ENCODE measurements around the gene ATP9A.

The ATP9A gene

GRCh38 chr20:51720854-51721253, 47.3 kb downstream of the ATP9A start:
- no peak for DNase-seq (ENCODE audit: low spot score)
- TF ChIP-seq CTCF (IDR thresholded peaks at IDR 0.05), result no peak
- no peak overlapping the region for H3K4me3 ChIP-seq
- no peak overlapping the region for H3K27ac ChIP-seq

DNA sequence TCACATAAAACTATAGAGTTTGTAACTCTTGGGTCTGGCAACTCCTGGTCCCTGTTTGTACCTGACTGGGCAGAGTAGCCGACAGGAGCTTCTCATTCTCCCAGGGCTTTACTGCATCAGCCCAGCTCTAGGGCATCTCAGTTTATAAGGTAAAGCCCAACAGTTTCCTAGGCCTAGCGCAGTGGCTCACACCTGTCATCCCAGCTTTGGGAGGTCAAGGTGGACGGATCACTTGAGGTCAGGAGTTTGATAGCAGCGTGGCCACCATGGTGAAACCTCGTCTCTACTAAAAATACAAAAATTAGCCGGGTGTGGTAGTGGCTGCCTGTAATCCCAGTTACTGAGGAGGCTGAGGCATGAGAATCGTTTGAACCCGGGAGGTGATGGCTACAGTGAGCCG, 47.8 kb downstream of the ATP9A start:
- no peak for TF ChIP-seq CTCF (IDR thresholded peaks at IDR 0.05)
- DNase-seq (ENCODE audit: low spot score), result no peak
- H3K27ac ChIP-seq, result no peak overlapping the region
- no peak overlapping the region for H3K4me3 ChIP-seq

GRCh38 chr20:51715856-51716185, 52.4 kb downstream of the ATP9A start:
- Histone ChIP-seq H3K27ac (no peak overlapping the region), H3K4me3 (no peak overlapping the region)
- DNase-seq (ENCODE audit: low spot score), result no peak
- no peak for TF ChIP-seq CTCF (IDR thresholded peaks at IDR 0.05)

DNA sequence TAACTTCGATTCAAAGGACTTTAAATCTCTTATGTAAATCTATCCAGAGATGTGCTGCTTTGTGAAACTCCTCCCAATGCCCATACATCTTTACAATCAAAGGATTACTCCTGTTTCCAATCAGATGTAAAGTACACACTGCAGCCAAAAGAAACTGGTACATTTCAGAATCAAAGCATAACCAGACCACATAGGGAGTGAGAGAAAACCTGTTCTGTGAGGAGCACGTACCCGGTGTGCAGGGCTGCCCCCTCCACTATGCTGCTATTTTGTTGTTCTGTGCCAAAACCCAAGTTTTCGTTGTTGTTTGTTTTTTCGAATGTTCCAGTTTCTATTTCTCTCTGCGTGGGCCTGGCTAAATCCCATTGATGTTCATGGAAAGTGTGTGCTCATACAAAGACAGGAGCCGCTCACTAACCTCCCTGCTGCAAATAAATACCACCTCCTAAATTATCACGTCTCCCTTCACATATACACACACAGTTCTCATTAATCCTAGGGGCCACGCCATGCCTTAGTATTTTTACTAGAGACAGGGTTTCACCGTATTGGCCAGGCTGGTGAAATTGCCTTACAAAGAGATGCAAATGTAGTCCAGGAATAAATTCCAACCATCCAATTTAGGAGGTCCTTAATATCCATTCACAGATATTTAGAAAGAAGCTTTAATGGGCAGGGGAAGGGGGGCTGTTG, 52.9 kb downstream of the ATP9A start:
- DNase-seq (ENCODE audit: low spot score), result no peak
- Histone ChIP-seq H3K27ac (no peak overlapping the region), H3K4me3 (no peak overlapping the region)
- no peak for TF ChIP-seq CTCF (IDR thresholded peaks at IDR 0.05)

DNA sequence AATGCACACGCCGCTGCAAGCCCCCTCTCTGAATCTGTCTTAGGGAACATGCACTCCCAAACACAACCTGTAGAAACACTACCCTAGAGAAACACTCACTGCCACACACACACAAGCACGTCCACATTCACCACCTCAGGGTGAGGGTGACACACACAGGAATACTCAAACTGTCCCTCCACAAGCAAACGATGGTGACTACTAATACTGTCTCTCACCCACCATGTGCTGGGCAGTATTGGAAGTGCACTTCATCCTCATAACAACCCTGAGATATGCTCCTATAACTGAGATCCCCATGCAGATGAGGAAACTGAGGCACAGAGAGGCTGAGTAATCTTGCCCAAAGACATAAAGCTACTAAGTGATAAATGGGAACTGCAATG, 55.0 kb downstream of the ATP9A start:
- no peak for DNase-seq (ENCODE audit: low spot score)
- H3K27ac ChIP-seq, result no peak overlapping the region
- no peak overlapping the region for H3K4me3 ChIP-seq
- no peak for TF ChIP-seq CTCF (IDR thresholded peaks at IDR 0.05)

DNA sequence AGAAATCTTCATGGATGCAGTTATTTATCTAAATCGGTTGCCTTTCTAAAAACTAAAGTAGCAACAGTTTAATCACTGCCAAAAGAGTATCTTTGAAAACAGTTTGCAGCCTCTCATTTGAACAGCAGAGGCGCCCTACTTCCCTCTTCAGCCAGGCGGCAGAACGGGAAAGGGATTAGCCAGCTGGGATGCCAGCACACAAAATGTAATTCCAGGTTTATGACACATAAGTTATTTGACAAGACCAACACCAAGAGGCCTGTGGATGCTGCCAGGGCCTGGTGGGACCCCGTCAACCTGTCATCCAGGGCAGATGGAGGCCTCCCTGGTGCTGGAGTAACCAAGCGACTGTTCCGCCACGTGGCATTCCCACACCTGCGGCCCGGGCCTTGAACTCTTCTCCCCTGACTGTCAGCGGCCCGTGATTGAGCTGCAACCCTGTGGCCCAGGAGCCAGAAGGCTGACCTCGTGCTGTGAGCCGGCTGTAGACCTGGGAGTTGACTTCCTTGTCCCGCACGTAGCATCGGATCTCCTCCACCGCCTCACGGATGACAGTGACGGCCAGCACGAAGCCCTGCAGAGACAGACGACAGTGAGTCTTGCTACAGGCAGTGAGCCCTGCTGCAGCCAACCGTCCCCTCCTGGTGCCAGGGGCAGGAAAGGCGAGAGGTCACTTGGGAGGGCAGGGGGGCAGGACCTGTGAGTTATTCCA, 55.5 kb downstream of the ATP9A start:
- no peak for DNase-seq (ENCODE audit: low spot score)
- Histone ChIP-seq H3K4me3 (no peak overlapping the region), H3K27ac (no peak overlapping the region)
- no peak for TF ChIP-seq CTCF (IDR thresholded peaks at IDR 0.05)

- no peak overlapping the region for H3K27ac ChIP-seq
- no peak for TF ChIP-seq CTCF (IDR thresholded peaks at IDR 0.05)
Observed at GRCh38 chr20:51711426-51711825, 56.8 kb downstream of the ATP9A start.

More at GRCh38 chr20:51711426-51711825, 56.8 kb downstream of the ATP9A start:
- H3K4me3 ChIP-seq, result no peak overlapping the region
- DNase-seq (ENCODE audit: low spot score), result no peak

Data from coronary artery (tissue), 2 donors.